Lung (tissue), 12 donors: ENCODE measurements around the gene RERE. TPM values are rescaled to one million over a fixed set of nuclear protein-coding genes. Genes with fewer than 3 reads are reported as not detected.

Experiments used
- ATAC-seq: fragments of 200-7000 bp; cut with Tn5 transposase; one replicate; pipeline ENCODE4 v1.9.1; 2020; ENCODE audit warnings: moderate number of reproducible peaks; ENCODE audit not compliant: insufficient read depth, low FRiP score
- DNase-seq, 3 donors: peaks; one replicate each; pipeline ENCODE4 v3.0.0-alpha.2; 2013 to 2017
- H3K27ac ChIP-seq, 2 donors: one replicate each; pipeline ENCODE4 v1.5.1; 2013; ENCODE audit warnings: mild to moderate bottlenecking in 2 of 2, moderate library complexity in 2 of 2, control low read depth in 1 of 2, inconsistent platforms in 1 of 2, low read depth in 1 of 2, low read length in 1 of 2
- H3K27me3 ChIP-seq, 3 donors: one replicate each; pipeline ENCODE4 v1.5.1; 2013; ENCODE audit warnings: low read length in 2 of 3; ENCODE audit not compliant: control insufficient read depth in 3 of 3, insufficient read depth in 3 of 3
- H3K36me3 ChIP-seq, 4 donors: one replicate each; pipeline ENCODE4 v1.5.1; 2013; ENCODE audit warnings: low read length in 4 of 4, mild to moderate bottlenecking in 1 of 4, moderate library complexity in 1 of 4; ENCODE audit not compliant: control insufficient read depth in 4 of 4, insufficient read depth in 4 of 4
- H3K4me1 ChIP-seq, 5 donors: one replicate each; pipeline ENCODE4 v1.5.1; 2013; ENCODE audit warnings: low read length in 5 of 5, mild to moderate bottlenecking in 2 of 5, moderate library complexity in 1 of 5; ENCODE audit not compliant: control insufficient read depth in 5 of 5, insufficient read depth in 5 of 5
- H3K4me3 ChIP-seq: one replicate; pipeline ENCODE4 v1.5.1; 2013; ENCODE audit warnings: mild to moderate bottlenecking, control low read depth, moderate library complexity
- H3K9ac ChIP-seq, 2 donors: one replicate each; pipeline ENCODE4 v1.5.1; 2013; ENCODE audit warnings: low read length in 2 of 2, control low read depth in 1 of 2; ENCODE audit not compliant: insufficient read depth in 1 of 2
- H3K9me3 ChIP-seq, 4 donors: one replicate each; pipeline ENCODE4 v1.5.1; 2013; ENCODE audit warnings: low read length in 3 of 4, mild to moderate bottlenecking in 1 of 4, moderate library complexity in 1 of 4; ENCODE audit not compliant: control insufficient read depth in 4 of 4, insufficient read depth in 3 of 4
- WGBS, 2 donors: extraction: QIAGEN DNeasy Blood & Tissue Kit; methylation state at CpG; one replicate each; pipeline ENCODE4 v1.1.7; 2013; 5-methylcytosine and 5-hydroxymethylcytosine counted together
- polyA plus RNA-seq, 2 donors: library from polyadenylated mRNA; stranded (reverse); fragments of 200-250 nt; gene quantifications; one replicate each; pipeline ENCODE4 v1.2.1, GENCODE V29; 2013
- total RNA-seq, 2 donors: library from RNA; depleted of rRNA in 1 of 2; stranded (reverse); fragments of >200 nt in 1 of 2; gene quantifications; one replicate each; pipeline ENCODE4 v1.2.1, GENCODE V29; 2014 to 2021
- TF ChIP-seq, protein P1 (sequence below): IDR thresholded peaks from 2 replicates; pipeline ENCODE4 v1.5.1; 2012; ENCODE audit warnings: mild to moderate bottlenecking; ENCODE audit errors: control extremely low read depth, extremely low read depth
- donor health status: control.
- donor health status: control.
- donor health status: Bipolar disorder and iron deficiency.
- donor health status: healthy.
- donor health status: DM: yes; HTN: yes; CAD: no.

The RERE gene
- total and polyA plus RNA-seq, 4 donors = 21.7 to 207 (median 57.5) TPM

DNA sequence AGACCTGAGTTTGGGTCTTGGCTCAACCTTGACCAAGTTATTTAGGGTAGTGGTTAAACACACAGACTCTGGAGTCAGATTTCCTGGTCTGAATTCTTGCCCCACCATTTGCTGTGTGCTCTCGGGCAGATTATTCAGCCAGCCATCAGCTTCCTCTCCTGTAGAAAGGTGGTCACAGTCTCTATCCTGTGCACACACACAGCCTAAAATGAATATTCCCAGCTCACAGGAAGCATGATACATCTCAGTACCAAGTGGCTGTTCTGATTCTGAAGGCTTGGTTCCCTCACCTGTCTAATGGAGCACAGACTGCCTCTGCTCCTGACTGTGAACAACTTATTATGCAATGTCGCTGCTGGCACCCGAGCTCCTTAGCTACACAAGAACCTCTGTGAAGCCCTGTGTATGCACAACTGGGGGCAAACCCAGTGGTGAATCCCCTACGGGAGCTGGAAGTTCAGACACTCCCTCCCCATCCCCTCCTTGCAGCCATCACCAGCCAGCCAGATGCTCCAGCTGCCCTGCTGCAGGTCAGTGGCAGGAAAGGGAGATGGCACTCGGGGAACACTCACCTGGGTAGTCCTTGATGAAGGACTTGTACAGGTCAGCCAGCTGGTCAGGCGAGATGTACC, 47.4 kb upstream of the RERE start:
- DNase-seq (no peak), ATAC-seq (no peak)
- H3K4me1 ChIP-seq = peaks cover 0 to 1% (median 0%) of the 10 kb centered on the region in 5 donors
- H3K36me3 ChIP-seq = peaks cover 47 to 85% (median 68%) of the 10 kb centered on the region in 4 donors
- H3K27ac ChIP-seq = no peak overlapping the region
- TF ChIP-seq, protein P1, sequence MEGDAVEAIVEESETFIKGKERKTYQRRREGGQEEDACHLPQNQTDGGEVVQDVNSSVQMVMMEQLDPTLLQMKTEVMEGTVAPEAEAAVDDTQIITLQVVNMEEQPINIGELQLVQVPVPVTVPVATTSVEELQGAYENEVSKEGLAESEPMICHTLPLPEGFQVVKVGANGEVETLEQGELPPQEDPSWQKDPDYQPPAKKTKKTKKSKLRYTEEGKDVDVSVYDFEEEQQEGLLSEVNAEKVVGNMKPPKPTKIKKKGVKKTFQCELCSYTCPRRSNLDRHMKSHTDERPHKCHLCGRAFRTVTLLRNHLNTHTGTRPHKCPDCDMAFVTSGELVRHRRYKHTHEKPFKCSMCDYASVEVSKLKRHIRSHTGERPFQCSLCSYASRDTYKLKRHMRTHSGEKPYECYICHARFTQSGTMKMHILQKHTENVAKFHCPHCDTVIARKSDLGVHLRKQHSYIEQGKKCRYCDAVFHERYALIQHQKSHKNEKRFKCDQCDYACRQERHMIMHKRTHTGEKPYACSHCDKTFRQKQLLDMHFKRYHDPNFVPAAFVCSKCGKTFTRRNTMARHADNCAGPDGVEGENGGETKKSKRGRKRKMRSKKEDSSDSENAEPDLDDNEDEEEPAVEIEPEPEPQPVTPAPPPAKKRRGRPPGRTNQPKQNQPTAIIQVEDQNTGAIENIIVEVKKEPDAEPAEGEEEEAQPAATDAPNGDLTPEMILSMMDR = no peak
- no peak overlapping the region for H3K4me3 ChIP-seq
- WGBS, 2 donors = 77 to 88% methylated on average over 6 of the region's 6 CpGs
- no peak overlapping the region for H3K9ac ChIP-seq
- no peaks in the 10 kb centered on the region for H3K27me3 ChIP-seq
- H3K9me3 ChIP-seq = no peaks in the 10 kb centered on the region

GRCh38 chr1:8863794-8864233, 46.4 kb upstream of the RERE start:
- Histone ChIP-seq H3K27me3 (no peaks in the 10 kb centered on the region), H3K4me1 (peaks cover 0 to 2% (median 0%) of the 10 kb centered on the region in 5 donors), H3K4me3 (no peak overlapping the region), H3K27ac (no peak overlapping the region), H3K36me3 (peaks cover 44 to 82% (median 68%) of the 10 kb centered on the region in 4 donors), H3K9ac (no peak overlapping the region), H3K9me3 (no peaks in the 10 kb centered on the region)
- TF ChIP-seq, protein P1 = no peak
- WGBS, 2 donors = 95 to 96% methylated on average over 13 of the region's 13 CpGs
- DNase-seq = no peak
- no peak for ATAC-seq

- ATAC-seq (no peak), DNase-seq (no peak)
- Histone ChIP-seq H3K9me3 (no peaks in the 10 kb centered on the region), H3K27me3 (no peaks in the 10 kb centered on the region), H3K9ac (no peak overlapping the region), H3K27ac (no peak overlapping the region), H3K4me1 (peaks cover 0 to 2% (median 0%) of the 10 kb centered on the region in 5 donors), H3K4me3 (no peak overlapping the region), H3K36me3 (peaks cover 47 to 81% (median 65%) of the 10 kb centered on the region in 4 donors)
- WGBS, 2 donors = 94 to 97% methylated on average over 7 of the region's 7 CpGs
- TF ChIP-seq, protein P1 = no peak
Measured at GRCh38 chr1:8863138-8863537, 45.7 kb upstream of the RERE start.

DNA sequence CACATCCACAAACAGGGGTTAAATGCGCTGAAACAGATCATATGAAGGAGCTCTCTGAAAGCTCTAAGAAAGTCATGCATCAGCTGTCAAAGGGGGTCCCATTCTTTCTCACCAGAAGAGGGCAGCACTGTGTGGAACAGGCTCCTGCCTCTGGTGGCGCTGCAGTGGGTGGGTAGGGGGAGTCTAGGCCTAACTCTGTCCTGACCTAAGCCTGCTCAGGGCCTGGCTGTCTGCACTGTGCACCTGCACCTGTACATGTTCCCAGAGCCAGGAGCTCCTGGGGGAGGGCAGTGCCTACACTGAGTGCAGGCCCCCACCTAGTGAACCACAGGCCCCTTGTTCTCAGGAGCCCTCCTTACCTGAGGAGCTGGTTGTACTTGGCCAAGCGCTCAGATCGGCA, 45.1 kb upstream of the RERE start:
- Histone ChIP-seq H3K27me3 (no peaks in the 10 kb centered on the region), H3K9me3 (no peaks in the 10 kb centered on the region), H3K36me3 (peaks cover 47 to 76% (median 62%) of the 10 kb centered on the region in 4 donors), H3K9ac (no peak overlapping the region), H3K27ac (no peak overlapping the region), H3K4me3 (no peak overlapping the region), H3K4me1 (peaks cover 0 to 2% (median 0%) of the 10 kb centered on the region in 5 donors)
- DNase-seq (peak in 2 of 3 donors; percentile 18 to 37), ATAC-seq (peak; percentile 16)
- WGBS, 2 donors = 86 to 87% methylated on average over 4 of the region's 4 CpGs
- TF ChIP-seq, protein P1 = no peak
